Vagina (tissue), 2 donors: ENCODE results near the gene C1QTNF5.

ENCODE experiments used
- CTCF ChIP-seq, 3 experiments: fragments of 450-650 bp in 2 of 3; fragments of 200-600 bp in 1 of 3; sonication (generic) in 1 of 3; IDR thresholded peaks; one replicate each; pipeline ENCODE4 v1.5.1; 2017 to 2019; ENCODE audit warnings: antibody characterized with exemption in 3 of 3, mild to moderate bottlenecking in 2 of 3, moderate library complexity in 2 of 3
- POLR2A ChIP-seq, 2 donors: fragments of 450-650 bp; IDR thresholded peaks; one replicate each; pipeline ENCODE4 v1.6.1; 2017; ENCODE audit warnings: antibody characterized with exemption in 2 of 2, mild to moderate bottlenecking in 2 of 2, moderate library complexity in 2 of 2
- POLR2AphosphoS5 ChIP-seq, 2 donors: sonication (generic); formaldehyde crosslinking; IDR thresholded peaks; one replicate each; pipeline ENCODE4 v1.9.0; 2017; ENCODE audit warnings: antibody characterized with exemption in 2 of 2, mild to moderate bottlenecking in 2 of 2, low read depth in 1 of 2; ENCODE audit not compliant: insufficient read depth in 1 of 2

GRCh38 chr11:119319700-119320239 lies 20.9 kb downstream of the C1QTNF5 start:
- TF ChIP-seq CTCF (IDR thresholded peaks at IDR 0.05) (no peak), POLR2A (IDR thresholded peaks at IDR 0.05) (no peak), POLR2AphosphoS5 (IDR thresholded peaks at IDR 0.05; ENCODE audit: insufficient read depth in 1 of 2, low read depth in 1 of 2) (peak in 1 of 2 donors; percentile 29)
